ENCODE measurements around the gene DGUOK. TPM values are rescaled to one million over a fixed set of nuclear protein-coding genes. Genes with fewer than 3 reads are reported as not detected.

DGUOK gene
- total and polyA plus RNA-seq, 10 of the 15 experiments (the other 5 are each of a cell fraction or from before 2014, with no cell fraction given), result 64.4 to 234 (median 91.4) TPM

GRCh38 chr2:73944714-73945113 is 18.0 kb downstream of the DGUOK start:
- POLR2A ChIA-PET, result interaction anchor here (1.3 to 2.2 kb wide), 2 partner anchors 26 to 34 kb away, joined by 3 to 6 read pairs; no protein-coding TSS in a partner anchor
- Histone ChIP-seq H3K4me3 (no peak overlapping the region), H3K79me2 (ENCODE audit: control insufficient read depth, insufficient read depth, low read length) (peaks cover 46% of the 10 kb centered on the region), H3K9me3 (replicated peaks; ENCODE audit: control insufficient read depth, insufficient read depth, low read length) (no peaks in the 10 kb centered on the region), H2AFZ (ENCODE audit: control insufficient read depth, low read depth, low read length) (no peak overlapping the region), H4K20me1 (ENCODE audit: control insufficient read depth, insufficient read depth) (no peaks in the 10 kb centered on the region), H3K27ac (ENCODE audit: control insufficient read depth, insufficient read depth) (no peak overlapping the region), H3K27me3 (replicated peaks in 1 of 2; ENCODE audit: control insufficient read depth in 2 of 2, insufficient read depth in 2 of 2, low read length in 1 of 2) (no peaks in the 10 kb centered on the region), H3K9ac (ENCODE audit: control insufficient read depth, insufficient read depth, low read length) (no peak overlapping the region), H3K4me1 (ENCODE audit: control insufficient read depth, insufficient read depth, low read length) (peaks cover 4% of the 10 kb centered on the region; the same call in 1 of the 2 replicates), H3K36me3 (ENCODE audit: control insufficient read depth in 2 of 2, insufficient read depth in 2 of 2, low read length in 1 of 2) (peaks cover 8 to 22% of the 10 kb centered on the region in 2 experiments; a peak in 3 of 4 replicates), H3K4me2 (ENCODE audit: control insufficient read depth, insufficient read depth) (no peak overlapping the region)
- in situ Hi-C loops (cut with MboI) (no loop called here), intact Hi-C loops (cut with micrococcal nuclease; ENCODE audit: unreplicated experiment) (no loop called here)
- BruUV-seq (replicated peaks), result no TSS peak
- RAD21 ChIA-PET (ENCODE audit: unreplicated experiment), result interaction anchor here (0.8 to 1.3 kb wide), 2 partner anchors 25 to 118 kb away, joined by 4 to 5 read pairs; no protein-coding TSS in a partner anchor
- DNase-seq (ENCODE audit: low read depth, low spot score) (no peak), ATAC-seq (peak; percentile 79), FAIRE-seq (no peak)
- SMC1A ChIA-PET (ENCODE audit: uncharacterized antibody, unreplicated experiment), result interaction anchor here (1.0 to 2.6 kb wide), 8 partner anchors 9 to 202 kb away, joined by 3 to 9 read pairs (median 4); partner anchors contain the start of gene DGUOK
- 44% methylated on average over 4 of the region's 4 CpGs for WGBS (ENCODE audit: insufficient coverage, insufficient replicate concordance, low lambda C conversion rate, missing lambda C conversion rate)
- TF ChIP-seq BHLHE40 (IDR thresholded peaks at IDR 0.05; ENCODE audit: borderline replicate concordance in 1 of 2, low read depth in 2 of 2, low read length in 1 of 2) (0 out of 4 replicates have a peak, but pooled peaks of 1 of the 2 experiments have one; percentile 17), RFX5 (IDR thresholded peaks at IDR 0.05; ENCODE audit: low read depth, low read length) (no peak), MTA3 (IDR thresholded peaks at IDR 0.05; ENCODE audit: borderline replicate concordance, low read length) (no peak), IKZF2 (IDR thresholded peaks at IDR 0.05) (no peak), SMARCA5 (IDR thresholded peaks at IDR 0.05) (no peak), CBX3 (IDR thresholded peaks at IDR 0.05; ENCODE audit: borderline replicate concordance, low read depth) (no peak), USF1 (IDR thresholded peaks at IDR 0.05; ENCODE audit: borderline replicate concordance, extremely low read length, insufficient read depth, low read depth, low read length) (peak; percentile 22), RUNX3 (IDR thresholded peaks at IDR 0.05; ENCODE audit: low read length) (peak; percentile 36; the same call in 1 of the 2 replicates), CREM (IDR thresholded peaks at IDR 0.05; ENCODE audit: low read depth) (peak; percentile 36; the same call in 1 of the 2 replicates), ZBED1 (IDR thresholded peaks at IDR 0.05; ENCODE audit: borderline replicate concordance) (no peak), SREBF2 (IDR thresholded peaks at IDR 0.05; ENCODE audit: low read length) (no peak), STAT3 (IDR thresholded peaks at IDR 0.05; ENCODE audit: low read depth, low read length) (no peak)
- TF ChIP-seq, protein P1, sequence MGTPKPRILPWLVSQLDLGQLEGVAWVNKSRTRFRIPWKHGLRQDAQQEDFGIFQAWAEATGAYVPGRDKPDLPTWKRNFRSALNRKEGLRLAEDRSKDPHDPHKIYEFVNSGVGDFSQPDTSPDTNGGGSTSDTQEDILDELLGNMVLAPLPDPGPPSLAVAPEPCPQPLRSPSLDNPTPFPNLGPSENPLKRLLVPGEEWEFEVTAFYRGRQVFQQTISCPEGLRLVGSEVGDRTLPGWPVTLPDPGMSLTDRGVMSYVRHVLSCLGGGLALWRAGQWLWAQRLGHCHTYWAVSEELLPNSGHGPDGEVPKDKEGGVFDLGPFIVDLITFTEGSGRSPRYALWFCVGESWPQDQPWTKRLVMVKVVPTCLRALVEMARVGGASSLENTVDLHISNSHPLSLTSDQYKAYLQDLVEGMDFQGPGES (IDR thresholded peaks at IDR 0.05), result no peak
- CTCF ChIA-PET, result interaction anchor here (0.6 to 1.7 kb wide), 6 partner anchors 8 to 261 kb away, joined by 3 to 7 read pairs (median 4); no protein-coding TSS in a partner anchor

All from GM12878 (cell line).